ENCODE data around the gene PDE3A. TPM values are rescaled to one million over a fixed set of nuclear protein-coding genes. Genes with fewer than 3 reads are reported as not detected.
"Not testable (repeated sequence)": the region's sequence is repeated elsewhere in the genome, so short reads cannot be mapped to it uniquely, and the experiment has no call there.

The PDE3A gene
- polyA plus RNA-seq, 4 donors, result 24.5 to 34.0 (median 26.5) TPM

DNA sequence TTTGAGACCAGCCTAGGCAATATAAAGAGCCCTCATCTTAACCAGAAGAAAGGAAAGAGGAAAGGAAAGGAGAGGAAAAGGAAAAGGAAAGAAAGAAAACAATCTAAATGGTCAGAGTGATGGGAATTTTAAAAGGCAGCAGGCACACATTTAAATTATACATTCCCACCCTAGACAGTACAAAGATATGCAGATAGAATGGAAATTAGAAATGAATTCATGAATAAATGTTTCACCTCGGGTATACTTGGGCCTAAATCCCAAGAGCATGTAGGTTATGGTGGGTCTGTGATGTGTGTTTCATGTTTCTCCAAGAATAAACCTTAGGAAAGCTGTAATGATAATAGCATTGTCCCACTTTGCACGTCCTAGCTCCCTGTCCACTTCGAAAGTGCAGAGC lies 222.2 kb downstream of the PDE3A start:
- no peak for DNase-seq (ENCODE audit: low read depth in 4 of 4, low spot score in 3 of 4)

GRCh38 chr12:20592556-20592955 lies 224.2 kb downstream of the PDE3A start:
- no peak for DNase-seq (ENCODE audit: low read depth in 4 of 4, low spot score in 3 of 4)

DNA sequence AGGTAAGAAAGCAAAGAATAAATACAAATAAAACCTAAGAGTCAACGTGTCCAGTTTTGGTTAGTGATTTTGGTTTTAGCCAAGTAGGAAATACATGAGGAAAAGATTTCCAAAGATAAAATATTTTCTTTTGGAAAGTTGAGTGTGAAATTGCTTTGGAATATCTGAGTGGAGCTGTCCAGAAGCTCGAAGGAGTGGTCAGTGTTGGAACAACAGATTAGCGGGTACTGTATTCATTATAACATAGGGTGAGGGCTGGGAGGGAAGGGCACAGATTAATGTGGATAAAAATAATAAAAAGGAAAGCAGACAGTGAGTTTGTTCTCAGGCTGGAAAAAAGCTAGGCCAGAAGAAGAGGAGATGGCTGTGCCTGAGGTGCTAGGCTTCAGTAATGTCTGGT lies 225.3 kb downstream of the PDE3A start:
- no peak for DNase-seq (ENCODE audit: low read depth in 4 of 4, low spot score in 3 of 4)

- no peak for DNase-seq (ENCODE audit: low read depth in 4 of 4, low spot score in 3 of 4)
Measured at GRCh38 chr12:20596061-20596460, 227.7 kb downstream of the PDE3A start.

- DNase-seq (ENCODE audit: low read depth in 4 of 4, low spot score in 3 of 4), result no peak
Measured at GRCh38 chr12:20599757-20600156, 231.4 kb downstream of the PDE3A start.

DNA sequence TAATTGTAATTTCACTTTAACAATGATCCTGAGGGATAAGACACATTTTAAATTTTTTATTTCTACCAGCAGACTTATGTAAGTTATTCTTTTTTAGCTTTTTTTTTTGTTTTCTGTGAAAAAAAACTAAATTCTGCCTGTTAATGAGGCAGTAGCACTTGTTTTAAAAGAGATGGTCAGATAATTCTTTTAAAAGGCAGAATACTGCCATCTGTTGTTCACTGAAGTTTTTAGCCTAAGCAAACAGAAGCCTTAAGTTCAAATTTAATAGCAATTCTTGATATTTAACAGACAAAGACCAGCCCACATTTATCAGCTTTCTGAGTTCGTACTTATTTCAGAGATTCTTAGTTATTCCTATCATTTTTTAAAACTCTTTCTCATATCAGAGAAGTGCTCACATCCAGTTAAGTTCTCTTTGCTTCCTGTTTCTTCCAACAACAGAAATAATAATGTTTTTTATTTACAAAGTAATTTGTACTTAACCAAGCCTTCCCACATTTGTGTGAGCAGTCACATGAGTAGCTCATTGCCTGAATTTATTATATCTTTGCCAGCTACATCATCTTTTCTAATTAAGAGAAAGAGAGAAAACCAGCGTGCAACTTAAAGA lies 233.4 kb downstream of the PDE3A start:
- DNase-seq (ENCODE audit: low read depth in 4 of 4, low spot score in 3 of 4), result peak; percentile 10 to 25 (median 22)

- DNase-seq (ENCODE audit: low read depth in 4 of 4, low spot score in 3 of 4), result no peak
Measured at GRCh38 chr12:20602641-20603391, 234.5 kb downstream of the PDE3A start.

DNA sequence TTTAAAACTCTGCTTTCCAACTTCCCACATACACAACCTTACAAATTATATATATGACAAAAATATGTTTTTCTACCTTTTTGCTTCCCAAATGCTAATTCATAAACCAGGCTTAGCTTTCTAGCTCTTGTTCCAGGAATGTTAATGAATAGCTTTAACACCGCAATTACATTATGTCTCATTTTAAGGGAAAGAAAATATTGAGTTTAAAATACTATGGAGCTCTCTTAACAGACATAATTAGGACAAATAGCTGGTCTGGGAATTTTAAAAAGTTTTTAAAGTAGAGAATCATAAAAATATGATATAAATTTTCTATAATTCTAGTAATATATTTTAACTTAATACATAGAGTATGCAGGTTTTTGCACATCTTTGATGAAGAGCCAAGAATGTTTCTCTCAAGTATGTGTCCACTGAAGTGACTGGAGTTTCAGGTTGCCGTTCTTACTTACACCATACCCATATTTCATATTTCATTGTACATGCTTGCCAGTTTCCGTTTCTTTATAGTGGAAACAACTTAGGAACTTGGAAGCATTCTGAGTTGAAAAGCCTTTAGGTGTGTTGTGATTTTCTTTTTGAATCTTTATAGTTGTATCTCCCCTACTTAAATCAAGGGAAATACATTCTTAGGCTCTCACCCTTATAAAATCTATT lies 236.2 kb downstream of the PDE3A start:
- DNase-seq (ENCODE audit: low read depth in 4 of 4, low spot score in 3 of 4), result no peak

GRCh38 chr12:20615020-20615419 lies 246.7 kb downstream of the PDE3A start:
- not testable (repeated sequence) for DNase-seq (ENCODE audit: low read depth in 4 of 4, low spot score in 3 of 4)

DNA sequence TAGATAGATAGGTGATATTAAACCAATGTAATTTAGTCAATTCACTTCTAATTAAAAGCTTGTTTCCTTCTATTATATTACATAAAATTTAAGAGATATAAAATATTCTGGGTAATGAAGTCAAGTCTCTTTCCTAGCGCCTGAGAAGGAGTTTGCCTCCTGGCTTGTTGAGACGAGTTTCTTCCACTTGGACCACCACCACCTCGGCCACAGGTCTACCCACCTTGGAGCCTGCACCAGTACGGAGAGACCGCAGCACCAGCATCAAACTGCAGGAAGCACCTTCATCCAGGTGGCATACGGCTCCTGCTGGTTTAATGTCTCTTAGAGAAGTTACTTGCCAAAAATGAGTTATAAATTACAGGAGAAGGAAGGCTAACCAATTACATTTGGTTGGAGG lies 247.8 kb downstream of the PDE3A start:
- DNase-seq (ENCODE audit: low read depth in 4 of 4, low spot score in 3 of 4), result no peak

DNA sequence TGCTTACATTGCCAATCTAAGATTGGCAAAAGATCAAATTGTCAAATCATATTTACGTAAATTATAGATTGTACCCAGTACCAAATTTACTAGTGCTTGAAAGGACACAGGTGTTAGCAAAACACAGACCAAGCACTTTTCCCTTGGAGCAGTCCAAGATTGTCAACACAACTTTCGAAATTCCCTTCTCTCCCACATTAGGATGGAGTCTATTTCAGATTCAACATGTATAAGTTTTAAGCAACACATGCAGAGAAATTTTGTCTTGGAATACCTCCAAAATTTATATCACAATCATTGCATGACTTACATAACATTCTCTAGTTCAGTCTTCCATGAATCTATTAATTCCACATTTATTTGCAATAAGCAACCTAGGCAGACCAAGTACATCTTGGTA lies 251.9 kb downstream of the PDE3A start:
- DNase-seq (ENCODE audit: low read depth in 4 of 4, low spot score in 3 of 4), result no peak

- DNase-seq (ENCODE audit: low read depth in 4 of 4, low spot score in 3 of 4), result peak in 2 of 4 donors; percentile 35 to 53
Measured at GRCh38 chr12:20624718-20625117, 256.4 kb downstream of the PDE3A start.

DNA sequence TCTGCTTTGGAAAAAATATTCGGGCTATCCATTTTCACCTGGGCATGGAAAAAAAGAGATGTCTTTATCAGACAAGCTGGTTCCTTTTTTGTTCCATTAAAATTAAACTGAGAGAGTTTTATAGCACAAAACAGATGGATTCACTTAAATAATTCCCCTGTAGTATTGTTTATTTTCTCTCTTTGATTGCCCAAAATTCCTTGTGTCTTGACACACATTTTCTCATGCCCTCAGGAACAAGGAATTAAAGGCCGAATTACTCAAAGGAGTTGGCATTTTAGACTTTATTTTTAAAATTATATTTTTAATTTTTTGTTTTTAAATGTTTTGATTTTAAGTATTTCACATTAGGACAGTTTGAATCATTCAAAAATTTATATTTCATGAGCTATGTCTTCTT lies 257.2 kb downstream of the PDE3A start:
- DNase-seq (ENCODE audit: low read depth in 4 of 4, low spot score in 3 of 4), result no peak

DNA sequence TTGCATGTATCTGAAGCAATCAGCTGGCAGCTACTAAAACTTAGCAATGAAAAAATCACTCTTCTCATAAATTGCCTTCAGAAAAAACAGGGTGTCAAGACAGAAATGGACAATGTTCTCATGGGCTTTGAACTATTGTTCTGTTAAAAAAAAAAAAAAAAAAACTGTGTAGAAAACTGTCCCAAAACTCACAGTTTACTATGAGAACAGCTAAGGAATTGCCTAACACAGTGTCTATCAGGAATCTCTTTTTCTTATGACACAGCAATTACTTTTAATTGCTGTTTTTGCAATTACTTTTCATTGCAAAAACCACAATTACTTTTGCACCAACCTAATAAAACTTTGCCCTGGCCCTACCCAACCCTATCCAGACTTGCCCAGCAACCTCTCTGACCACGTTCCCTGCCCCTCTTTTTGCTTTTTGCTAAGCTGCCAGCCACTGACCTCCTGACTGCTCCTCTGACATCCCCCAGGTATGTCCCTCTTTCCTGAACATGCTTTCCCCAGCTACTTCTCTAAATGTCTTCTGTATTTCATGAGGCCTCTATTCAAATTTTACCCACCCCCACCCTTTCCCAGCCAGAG lies 258.8 kb downstream of the PDE3A start:
- DNase-seq (ENCODE audit: low read depth in 4 of 4, low spot score in 3 of 4), result no peak

DNA sequence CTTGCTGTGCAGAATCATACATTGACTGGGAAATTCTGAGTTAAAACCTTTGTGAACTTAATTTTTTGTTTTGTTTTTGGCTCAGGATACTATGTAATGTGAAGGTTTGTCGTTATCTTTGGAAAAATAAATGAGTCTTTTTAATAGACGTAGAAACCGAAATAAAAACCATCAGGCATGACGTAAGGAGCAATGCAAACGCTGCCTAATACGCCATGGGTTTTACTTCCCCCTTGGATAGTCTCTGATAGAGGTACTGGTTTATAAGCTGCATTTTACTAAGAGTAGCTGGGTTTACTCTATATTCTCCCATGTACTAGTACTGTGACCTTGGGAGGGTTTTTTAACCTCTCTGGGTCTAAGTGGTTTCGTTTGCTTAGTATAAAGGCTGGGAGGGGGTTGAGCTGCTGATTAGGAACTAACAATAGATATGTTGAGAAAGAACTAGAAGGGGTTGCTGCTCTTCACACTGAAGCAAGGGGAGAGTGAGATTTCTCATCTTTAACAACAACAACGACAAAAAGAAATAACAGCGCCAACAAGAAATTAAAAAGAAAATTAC lies 260.0 kb downstream of the PDE3A start:
- no peak for DNase-seq (ENCODE audit: low read depth in 4 of 4, low spot score in 3 of 4)

- DNase-seq (ENCODE audit: low read depth in 4 of 4, low spot score in 3 of 4), result no peak
Measured at GRCh38 chr12:20628999-20629398, 260.7 kb downstream of the PDE3A start.

DNA sequence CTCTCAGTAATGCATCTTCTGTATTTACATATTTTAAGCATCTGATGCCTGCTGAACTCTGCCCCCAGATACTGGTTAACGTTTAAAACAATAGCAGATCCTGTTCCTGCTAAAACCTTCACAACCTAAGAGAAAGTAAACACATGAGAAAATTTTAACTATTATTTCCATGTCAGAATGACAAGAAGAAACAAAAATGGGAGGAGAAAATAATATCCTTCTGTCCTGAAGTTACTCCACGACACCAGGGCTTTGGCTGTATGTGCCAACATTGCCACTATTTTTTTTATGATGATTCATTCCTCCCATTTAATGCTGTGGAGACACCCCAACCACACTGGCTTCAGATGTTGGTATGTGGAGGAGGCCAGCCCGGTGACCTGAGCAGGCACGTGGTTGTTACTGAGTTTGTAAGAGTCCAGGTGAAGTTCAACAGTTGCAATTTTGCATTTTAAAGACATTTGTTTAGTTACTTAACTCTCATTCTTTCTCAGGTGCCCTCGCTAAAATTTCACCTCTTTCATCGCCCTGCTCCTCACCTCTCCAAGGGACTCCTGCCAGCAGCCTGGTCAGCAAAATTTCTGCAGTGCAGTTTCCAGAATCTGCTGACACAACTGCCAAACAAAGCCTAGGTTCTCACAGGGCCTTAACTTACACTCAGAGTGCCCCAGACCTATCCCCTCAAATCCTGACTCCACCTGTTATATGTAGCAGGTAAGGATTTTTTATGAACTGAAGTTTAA lies 261.2 kb downstream of the PDE3A start:
- DNase-seq (ENCODE audit: low read depth in 4 of 4, low spot score in 3 of 4), result peak in 1 of 4 donors; percentile 9

- DNase-seq (ENCODE audit: low read depth in 4 of 4, low spot score in 3 of 4), result no peak
Measured at GRCh38 chr12:20631711-20632110, 263.4 kb downstream of the PDE3A start.

DNA sequence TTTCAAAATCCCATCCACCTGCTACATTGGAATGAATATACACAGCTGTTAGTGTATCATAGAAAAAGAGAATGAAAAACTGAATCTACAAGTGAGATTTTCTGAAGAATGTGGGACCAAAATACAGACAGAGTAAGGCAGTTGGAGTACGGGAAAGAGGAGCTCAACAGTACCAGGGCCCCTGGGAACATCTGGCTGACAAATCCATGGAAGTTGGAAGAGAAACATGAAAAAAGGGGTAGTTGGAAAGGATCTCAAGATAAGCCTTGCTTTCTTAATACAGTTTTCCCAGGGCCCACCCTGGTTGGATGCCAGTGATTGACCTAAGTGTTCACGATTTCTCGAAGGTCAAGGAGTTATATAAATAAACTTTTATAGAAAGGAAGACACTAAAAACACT lies 272.8 kb downstream of the PDE3A start:
- DNase-seq (ENCODE audit: low read depth in 4 of 4, low spot score in 3 of 4), result no peak

- DNase-seq (ENCODE audit: low read depth in 4 of 4, low spot score in 3 of 4), result no peak
Measured at GRCh38 chr12:20643822-20644221, 275.5 kb downstream of the PDE3A start.
